K562 (cell line): ENCODE results near the gene MEOX1. TPM values are rescaled to one million over a fixed set of nuclear protein-coding genes. Genes with fewer than 3 reads are reported as not detected.

Experiments used
- FOXA3 ChIP-seq, 2 experiments: fragments of 450-650 bp in 1 of 2; sonication (generic) in 1 of 2; formaldehyde crosslinking; IDR thresholded peaks in 1 of 2; conservative IDR thresholded peaks in 1 of 2; 2 replicates each; pipeline versions ENCODE4 v1.4.0 to v1.8.0; 2020 to 2022; ENCODE audit warnings: mild to moderate bottlenecking in 2 of 2, missing genetic modification reagents in 1 of 2
- YY1 ChIP-seq, 3 experiments: IDR thresholded peaks; 2 replicates each; pipeline ENCODE4 v1.6.1; 2011; ENCODE audit warnings: low read length in 2 of 3, mild to moderate bottlenecking in 2 of 3, moderate library complexity in 2 of 3, borderline replicate concordance in 1 of 3, control low read depth in 1 of 3, low read depth in 1 of 3; ENCODE audit not compliant: insufficient read depth in 3 of 3, insufficient replicate concordance in 2 of 3, control insufficient read depth in 1 of 3, insufficient read length in 1 of 3; ENCODE audit errors: extremely low read depth in 1 of 3
- ZNF431 ChIP-seq: sonication (generic); formaldehyde crosslinking; IDR thresholded peaks from 2 replicates; pipeline ENCODE4 v1.8.0; 2022; ENCODE audit warnings: mild to moderate bottlenecking, missing genetic modification reagents
- polyA plus RNA-seq, 8 experiments: library from polyadenylated mRNA; depleted of rRNA in 4 of 8; stranded (reverse) in 5 of 8; unstranded in 3 of 8; fragments of >200 nt; fragmentation: Nextera tagmentation in 2 of 8; fragmentation: Illumina TruSeq in 1 of 8; extraction: Ambion mirVana in 2 of 8; extraction: Trizol in 1 of 8; gene quantifications; 2 replicates each; pipeline versions ENCODE4 v1.2.1 to v1.2.3, GENCODE V29; 2011 to 2014; ENCODE audit warnings: inconsistent platforms in 1 of 8, missing spikeins in 1 of 8
- total RNA-seq, 7 experiments: library from RNA; depleted of rRNA in 6 of 7; stranded (reverse); fragments of >200 nt in 6 of 7; fragmentation: Illumina TruSeq in 2 of 7; extraction: Trizol in 2 of 7; gene quantifications; 2 replicates each; pipeline versions ENCODE4 v1.2.1 to v1.2.3, GENCODE V29; 2011 to 2021; ENCODE audit warnings: low replicate concordance in 1 of 7
- TF ChIP-seq, protein P1 (sequence below): fragments of 450-650 bp; IDR thresholded peaks from 2 replicates; pipeline ENCODE4 v1.6.1; 2016; ENCODE audit warnings: mild to moderate bottlenecking, moderate library complexity

MEOX1 gene
- total and polyA plus RNA-seq, 9 of the 15 experiments (the other 6 are each of a cell fraction or from before 2014, with no cell fraction given): not detected

DNA sequence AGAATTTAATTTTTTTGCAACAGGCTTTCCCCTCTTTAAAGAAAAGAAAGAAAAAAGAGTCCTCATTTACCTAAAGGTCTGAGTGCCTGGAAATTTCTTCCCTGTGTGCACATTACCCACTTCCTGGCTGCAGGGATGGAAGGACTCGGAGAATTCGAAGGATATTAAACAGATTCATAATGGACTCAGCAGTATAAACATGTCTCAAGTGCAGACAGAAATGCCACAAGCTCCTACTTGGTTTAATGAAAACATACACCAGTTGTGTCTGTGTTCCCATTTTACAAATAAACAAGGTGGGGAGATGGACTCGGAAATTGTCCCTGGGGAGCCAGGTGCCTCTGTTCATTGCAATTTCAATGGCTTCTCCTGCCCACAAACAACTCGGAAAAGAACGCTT is 47.2 kb downstream of the MEOX1 start (continued):
- TF ChIP-seq, protein P1, sequence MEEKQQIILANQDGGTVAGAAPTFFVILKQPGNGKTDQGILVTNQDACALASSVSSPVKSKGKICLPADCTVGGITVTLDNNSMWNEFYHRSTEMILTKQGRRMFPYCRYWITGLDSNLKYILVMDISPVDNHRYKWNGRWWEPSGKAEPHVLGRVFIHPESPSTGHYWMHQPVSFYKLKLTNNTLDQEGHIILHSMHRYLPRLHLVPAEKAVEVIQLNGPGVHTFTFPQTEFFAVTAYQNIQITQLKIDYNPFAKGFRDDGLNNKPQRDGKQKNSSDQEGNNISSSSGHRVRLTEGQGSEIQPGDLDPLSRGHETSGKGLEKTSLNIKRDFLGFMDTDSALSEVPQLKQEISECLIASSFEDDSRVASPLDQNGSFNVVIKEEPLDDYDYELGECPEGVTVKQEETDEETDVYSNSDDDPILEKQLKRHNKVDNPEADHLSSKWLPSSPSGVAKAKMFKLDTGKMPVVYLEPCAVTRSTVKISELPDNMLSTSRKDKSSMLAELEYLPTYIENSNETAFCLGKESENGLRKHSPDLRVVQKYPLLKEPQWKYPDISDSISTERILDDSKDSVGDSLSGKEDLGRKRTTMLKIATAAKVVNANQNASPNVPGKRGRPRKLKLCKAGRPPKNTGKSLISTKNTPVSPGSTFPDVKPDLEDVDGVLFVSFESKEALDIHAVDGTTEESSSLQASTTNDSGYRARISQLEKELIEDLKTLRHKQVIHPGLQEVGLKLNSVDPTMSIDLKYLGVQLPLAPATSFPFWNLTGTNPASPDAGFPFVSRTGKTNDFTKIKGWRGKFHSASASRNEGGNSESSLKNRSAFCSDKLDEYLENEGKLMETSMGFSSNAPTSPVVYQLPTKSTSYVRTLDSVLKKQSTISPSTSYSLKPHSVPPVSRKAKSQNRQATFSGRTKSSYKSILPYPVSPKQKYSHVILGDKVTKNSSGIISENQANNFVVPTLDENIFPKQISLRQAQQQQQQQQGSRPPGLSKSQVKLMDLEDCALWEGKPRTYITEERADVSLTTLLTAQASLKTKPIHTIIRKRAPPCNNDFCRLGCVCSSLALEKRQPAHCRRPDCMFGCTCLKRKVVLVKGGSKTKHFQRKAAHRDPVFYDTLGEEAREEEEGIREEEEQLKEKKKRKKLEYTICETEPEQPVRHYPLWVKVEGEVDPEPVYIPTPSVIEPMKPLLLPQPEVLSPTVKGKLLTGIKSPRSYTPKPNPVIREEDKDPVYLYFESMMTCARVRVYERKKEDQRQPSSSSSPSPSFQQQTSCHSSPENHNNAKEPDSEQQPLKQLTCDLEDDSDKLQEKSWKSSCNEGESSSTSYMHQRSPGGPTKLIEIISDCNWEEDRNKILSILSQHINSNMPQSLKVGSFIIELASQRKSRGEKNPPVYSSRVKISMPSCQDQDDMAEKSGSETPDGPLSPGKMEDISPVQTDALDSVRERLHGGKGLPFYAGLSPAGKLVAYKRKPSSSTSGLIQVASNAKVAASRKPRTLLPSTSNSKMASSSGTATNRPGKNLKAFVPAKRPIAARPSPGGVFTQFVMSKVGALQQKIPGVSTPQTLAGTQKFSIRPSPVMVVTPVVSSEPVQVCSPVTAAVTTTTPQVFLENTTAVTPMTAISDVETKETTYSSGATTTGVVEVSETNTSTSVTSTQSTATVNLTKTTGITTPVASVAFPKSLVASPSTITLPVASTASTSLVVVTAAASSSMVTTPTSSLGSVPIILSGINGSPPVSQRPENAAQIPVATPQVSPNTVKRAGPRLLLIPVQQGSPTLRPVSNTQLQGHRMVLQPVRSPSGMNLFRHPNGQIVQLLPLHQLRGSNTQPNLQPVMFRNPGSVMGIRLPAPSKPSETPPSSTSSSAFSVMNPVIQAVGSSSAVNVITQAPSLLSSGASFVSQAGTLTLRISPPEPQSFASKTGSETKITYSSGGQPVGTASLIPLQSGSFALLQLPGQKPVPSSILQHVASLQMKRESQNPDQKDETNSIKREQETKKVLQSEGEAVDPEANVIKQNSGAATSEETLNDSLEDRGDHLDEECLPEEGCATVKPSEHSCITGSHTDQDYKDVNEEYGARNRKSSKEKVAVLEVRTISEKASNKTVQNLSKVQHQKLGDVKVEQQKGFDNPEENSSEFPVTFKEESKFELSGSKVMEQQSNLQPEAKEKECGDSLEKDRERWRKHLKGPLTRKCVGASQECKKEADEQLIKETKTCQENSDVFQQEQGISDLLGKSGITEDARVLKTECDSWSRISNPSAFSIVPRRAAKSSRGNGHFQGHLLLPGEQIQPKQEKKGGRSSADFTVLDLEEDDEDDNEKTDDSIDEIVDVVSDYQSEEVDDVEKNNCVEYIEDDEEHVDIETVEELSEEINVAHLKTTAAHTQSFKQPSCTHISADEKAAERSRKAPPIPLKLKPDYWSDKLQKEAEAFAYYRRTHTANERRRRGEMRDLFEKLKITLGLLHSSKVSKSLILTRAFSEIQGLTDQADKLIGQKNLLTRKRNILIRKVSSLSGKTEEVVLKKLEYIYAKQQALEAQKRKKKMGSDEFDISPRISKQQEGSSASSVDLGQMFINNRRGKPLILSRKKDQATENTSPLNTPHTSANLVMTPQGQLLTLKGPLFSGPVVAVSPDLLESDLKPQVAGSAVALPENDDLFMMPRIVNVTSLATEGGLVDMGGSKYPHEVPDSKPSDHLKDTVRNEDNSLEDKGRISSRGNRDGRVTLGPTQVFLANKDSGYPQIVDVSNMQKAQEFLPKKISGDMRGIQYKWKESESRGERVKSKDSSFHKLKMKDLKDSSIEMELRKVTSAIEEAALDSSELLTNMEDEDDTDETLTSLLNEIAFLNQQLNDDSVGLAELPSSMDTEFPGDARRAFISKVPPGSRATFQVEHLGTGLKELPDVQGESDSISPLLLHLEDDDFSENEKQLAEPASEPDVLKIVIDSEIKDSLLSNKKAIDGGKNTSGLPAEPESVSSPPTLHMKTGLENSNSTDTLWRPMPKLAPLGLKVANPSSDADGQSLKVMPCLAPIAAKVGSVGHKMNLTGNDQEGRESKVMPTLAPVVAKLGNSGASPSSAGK: no peak
- TF ChIP-seq YY1 (IDR thresholded peaks at IDR 0.05; ENCODE audit: borderline replicate concordance in 1 of 3, control insufficient read depth in 1 of 3, extremely low read depth in 1 of 3, insufficient read depth in 3 of 3, insufficient read length in 1 of 3, insufficient replicate concordance in 2 of 3, low read depth in 1 of 3, low read length in 2 of 3): no peak
- no peak for TF ChIP-seq ZNF431 (CRISPR knock-in tag)
- TF ChIP-seq FOXA3 (CRISPR knock-in tag; conservative IDR thresholded peaks at IDR 0.05 in 1 of 2, IDR thresholded peaks at IDR 0.05 in 1 of 2): no peak
